H1 (cell line): Measurements from ENCODE around the gene POU6F2. TPM values are rescaled to one million over a fixed set of nuclear protein-coding genes. Genes with fewer than 3 reads are reported as not detected.

ENCODE experiments used
- CTCF ChIA-PET: fragments of 300-600 bp; sonication (Branson Sonifier 250); formaldehyde crosslinking; loops from one replicate; lab custom pipeline; 2021; ENCODE audit not compliant: partially characterized antibody; lab: Charles Lee
- POLR2A ChIA-PET: fragments of 300-600 bp; sonication (Branson Sonifier 250); formaldehyde crosslinking; loops from one replicate; lab custom pipeline; 2021; ENCODE audit warnings: inconsistent platforms; ENCODE audit not compliant: partially characterized antibody; lab: Charles Lee
- DNase-seq, 2 experiments: peaks; one replicate each; pipeline versions ENCODE4 v3.0.0 to v3.0.0-alpha.2; 2010 to 2022; ENCODE audit warnings: low spot score in 2 of 2, low read depth in 1 of 2, mixed read lengths in 1 of 2
- FAIRE-seq: peaks from 2 replicates; lab custom pipeline; 2011; peaks lifted over from hg19 to GRCh38; lab: Jason Lieb, UNC
- H2AFZ ChIP-seq: 2 replicates; pipeline ENCODE4 v1.8.1; 2012; ENCODE audit warnings: low read length, inconsistent platforms
- H2AK5ac ChIP-seq: 2 replicates; pipeline ENCODE4 v1.6.1; 2013; ENCODE audit warnings: low read depth, low read length
- H2BK120ac ChIP-seq: replicated peaks from 2 replicates; pipeline ENCODE3; 2013; ENCODE audit warnings: low read depth, low read length, inconsistent platforms
- H2BK12ac ChIP-seq: 2 replicates; pipeline ENCODE4 v1.6.1; 2013; ENCODE audit warnings: low read depth, low read length
- H2BK15ac ChIP-seq: 2 replicates; pipeline ENCODE4 v1.6.1; 2013; ENCODE audit warnings: low read length
- H2BK20ac ChIP-seq: 2 replicates; pipeline ENCODE4 v1.6.1; 2013; ENCODE audit warnings: low read length
- H2BK5ac ChIP-seq: 2 replicates; pipeline ENCODE4 v1.6.1; 2013; ENCODE audit warnings: low read depth, low read length
- H3K14ac ChIP-seq: 2 replicates; pipeline ENCODE4 v1.6.1; 2013; ENCODE audit warnings: inconsistent platforms; ENCODE audit not compliant: insufficient read length
- H3K18ac ChIP-seq: 2 replicates; pipeline ENCODE4 v1.6.1; 2013; ENCODE audit warnings: low read length; ENCODE audit errors: extremely low read depth
- H3K23ac ChIP-seq: 2 replicates; pipeline ENCODE4 v1.6.1; 2013; ENCODE audit warnings: inconsistent platforms; ENCODE audit not compliant: insufficient read length
- H3K23me2 ChIP-seq: 2 replicates; pipeline ENCODE4 v1.6.1; 2013; ENCODE audit warnings: low read depth, low read length
- H3K27ac ChIP-seq: 2 replicates; pipeline ENCODE4 v1.6.1; 2011; ENCODE audit warnings: low read depth, low read length, inconsistent platforms
- H3K27me3 ChIP-seq, 4 experiments: replicated peaks in 1 of 4; 1 replicate in 1 of 4; 2 replicates in 3 of 4; pipeline versions ENCODE4 v1.6.1 to v1.8.1; 2011 to 2013; ENCODE audit warnings: low read length in 3 of 4, mild to moderate bottlenecking in 3 of 4, inconsistent platforms in 2 of 4, mixed read lengths in 2 of 4, moderate library complexity in 1 of 4; ENCODE audit not compliant: control insufficient read depth in 3 of 4, insufficient read depth in 3 of 4; ENCODE audit errors: extremely low read depth in 1 of 4
- H3K36me3 ChIP-seq, 4 experiments: 2 replicates each; pipeline versions ENCODE4 v1.6.1 to v1.8.1; 2011 to 2013; ENCODE audit warnings: mild to moderate bottlenecking in 4 of 4, low read length in 3 of 4, moderate library complexity in 2 of 4, control low read depth in 1 of 4, inconsistent platforms in 1 of 4; ENCODE audit not compliant: insufficient read depth in 4 of 4, control insufficient read depth in 2 of 4
- H3K4ac ChIP-seq: replicated peaks from 2 replicates; pipeline ENCODE3; 2013; ENCODE audit warnings: low read length, low read depth, mixed read lengths, inconsistent platforms; ENCODE audit not compliant: insufficient read length
- H3K4me1 ChIP-seq, 4 experiments: replicated peaks in 1 of 4; 1 replicate in 1 of 4; 2 replicates in 3 of 4; pipeline versions ENCODE4 v1.6.1 to v1.8.1; 2011 to 2013; ENCODE audit warnings: low read length in 3 of 4, inconsistent platforms in 2 of 4, mixed read lengths in 1 of 4; ENCODE audit not compliant: insufficient read depth in 4 of 4, control insufficient read depth in 3 of 4
- H3K4me2 ChIP-seq, 2 experiments: 2 replicates each; pipeline versions ENCODE4 v1.6.1 to v1.8.1; 2011 to 2013; ENCODE audit warnings: low read depth in 2 of 2, low read length in 2 of 2, control low read depth in 1 of 2, inconsistent platforms in 1 of 2, mild to moderate bottlenecking in 1 of 2; ENCODE audit not compliant: insufficient read depth in 1 of 2
- H3K4me3 ChIP-seq, 4 experiments: fragments of 200-600, 300-600 bp in 1 of 4; sonication (generic), shearing (Covaris generic), sonication (Bioruptor Twin) in 1 of 4; 2 replicates each; pipeline versions ENCODE4 v1.5.1 to v1.8.1; 2011 to 2016; ENCODE audit warnings: low read length in 4 of 4, low read depth in 3 of 4, control low read depth in 2 of 4, inconsistent platforms in 2 of 4, mild to moderate bottlenecking in 2 of 4, mixed read lengths in 1 of 4, moderate library complexity in 1 of 4; ENCODE audit not compliant: insufficient read depth in 2 of 4; ENCODE audit errors: extremely low read depth in 1 of 4
- H3K56ac ChIP-seq: replicated peaks from 2 replicates; pipeline ENCODE3; 2013; ENCODE audit warnings: low read depth, mild to moderate bottlenecking, mixed read lengths, low read length, inconsistent platforms; ENCODE audit not compliant: insufficient read length
- H3K79me1 ChIP-seq: 2 replicates; pipeline ENCODE4 v1.6.1; 2013; ENCODE audit warnings: low read depth, low read length, control low read depth
- H3K79me2 ChIP-seq, 2 experiments: 2 replicates each; pipeline versions ENCODE4 v1.6.1 to v1.8.1; 2012 to 2013; ENCODE audit warnings: low read length in 2 of 2, mild to moderate bottlenecking in 2 of 2, inconsistent platforms in 1 of 2; ENCODE audit not compliant: insufficient read depth in 2 of 2, control insufficient read depth in 1 of 2
- H3K9ac ChIP-seq, 4 experiments: replicated peaks in 1 of 4; 1 replicate in 1 of 4; 2 replicates in 3 of 4; pipeline versions ENCODE4 v1.6.1 to v1.8.1; 2011 to 2013; ENCODE audit warnings: low read depth in 3 of 4, low read length in 3 of 4, control low read depth in 2 of 4, mild to moderate bottlenecking in 2 of 4, moderate library complexity in 2 of 4, inconsistent platforms in 1 of 4; ENCODE audit errors: extremely low read depth in 1 of 4
- H3K9me3 ChIP-seq, 2 experiments: 2 replicates each; pipeline versions ENCODE4 v1.6.1 to v1.8.1; 2012 to 2013; ENCODE audit warnings: mild to moderate bottlenecking in 2 of 2, moderate library complexity in 2 of 2, control low read depth in 1 of 2, inconsistent platforms in 1 of 2, low read depth in 1 of 2, low read length in 1 of 2, mixed read lengths in 1 of 2; ENCODE audit not compliant: insufficient read depth in 2 of 2
- H4K20me1 ChIP-seq, 2 experiments: replicated peaks in 1 of 2; 2 replicates each; pipeline versions ENCODE3 to v1.8.1; 2011 to 2013; ENCODE audit warnings: inconsistent platforms in 2 of 2, low read length in 2 of 2, mild to moderate bottlenecking in 1 of 2; ENCODE audit not compliant: insufficient read depth in 2 of 2, control insufficient read depth in 1 of 2
- H4K5ac ChIP-seq: 2 replicates; pipeline ENCODE4 v1.6.1; 2013; ENCODE audit warnings: low read length, low read depth, mixed read lengths, inconsistent platforms; ENCODE audit not compliant: insufficient read length
- H4K8ac ChIP-seq: 2 replicates; pipeline ENCODE4 v1.8.0; 2013; ENCODE audit warnings: mild to moderate bottlenecking, moderate library complexity, low read length, inconsistent platforms; ENCODE audit not compliant: insufficient read depth; ENCODE audit errors: extremely low read depth
- H4K91ac ChIP-seq: replicated peaks from 2 replicates; pipeline ENCODE3; 2013; ENCODE audit warnings: low read length, mixed read lengths, inconsistent platforms; ENCODE audit not compliant: insufficient read length
- BACH1 ChIP-seq: IDR thresholded peaks from 2 replicates; pipeline ENCODE4 v1.6.1; 2012; ENCODE audit warnings: low read length, improper control_type of control experiment
- FOSL1 ChIP-seq: IDR thresholded peaks from 2 replicates; pipeline ENCODE4 v1.6.1; 2011; ENCODE audit warnings: mild to moderate bottlenecking, low read depth, low read length, moderate library complexity; ENCODE audit not compliant: insufficient read depth
- MAFK ChIP-seq: IDR thresholded peaks from 2 replicates; pipeline ENCODE4 v1.6.1; 2012; ENCODE audit warnings: low read depth, mild to moderate bottlenecking, improper control_type of control experiment, low read length
- POLR2A ChIP-seq, 2 experiments: IDR thresholded peaks; 1 replicate in 1 of 2; 2 replicates in 1 of 2; pipeline ENCODE4 v1.6.1; 2011; ENCODE audit warnings: low read depth in 2 of 2, low read length in 2 of 2, mild to moderate bottlenecking in 2 of 2; ENCODE audit errors: control extremely low read depth in 1 of 2
- SIRT6 ChIP-seq: IDR thresholded peaks from one replicate; pipeline ENCODE4 v1.7.1; 2012; ENCODE audit warnings: low read length, inconsistent platforms
- SP1 ChIP-seq: IDR thresholded peaks from 2 replicates; pipeline ENCODE4 v1.6.1; 2011; ENCODE audit warnings: low read depth, low read length
- YY1 ChIP-seq: IDR thresholded peaks from 2 replicates; pipeline ENCODE4 v1.6.1; 2011; ENCODE audit warnings: low read depth, mild to moderate bottlenecking, low read length
- WGBS, 2 experiments: shearing (Covaris generic) in 1 of 2; methylation state at CpG; one replicate each; pipeline versions ENCODE4 v1.1.6 to v1.1.7; 2013 to 2015; ENCODE audit warnings: low lambda C conversion rate in 2 of 2, mixed read lengths in 2 of 2, inconsistent platforms in 1 of 2, low coverage in 1 of 2, missing lambda C conversion rate in 1 of 2; ENCODE audit not compliant: insufficient replicate concordance in 2 of 2, insufficient coverage in 1 of 2, insufficient read length in 1 of 2; ENCODE audit errors: extremely low coverage in 1 of 2, missing lambda C conversion rate in 1 of 2; 5-methylcytosine and 5-hydroxymethylcytosine counted together
- polyA plus RNA-seq, 7 experiments: library from polyadenylated mRNA; depleted of rRNA in 3 of 7; stranded (reverse) in 5 of 7; unstranded in 2 of 7; fragments of >200 nt in 5 of 7; fragments of 200-250 nt in 2 of 7; gene quantifications; 1 replicate in 5 of 7; 2 replicates in 1 of 7; 4 replicates in 1 of 7; pipeline versions ENCODE4 v1.2.1 to v1.2.3, GENCODE V29; 2011 to 2013; ENCODE audit warnings: missing spikeins in 2 of 7, mixed read lengths in 2 of 7
- total RNA-seq: library from RNA; stranded (reverse); fragmentation: NEBNext Ultra II Directional; extraction: Animal tissue kit (Norgen Biotek cat#: 25700); gene quantifications from 2 replicates; pipeline ENCODE4 v1.2.1, GENCODE V29; 2021

Gene POU6F2
- total and polyA plus RNA-seq, 2 of the 8 experiments (the other 6 are each of a cell fraction or from before 2014, with no cell fraction given): 1.1 to 2.0 TPM

DNA sequence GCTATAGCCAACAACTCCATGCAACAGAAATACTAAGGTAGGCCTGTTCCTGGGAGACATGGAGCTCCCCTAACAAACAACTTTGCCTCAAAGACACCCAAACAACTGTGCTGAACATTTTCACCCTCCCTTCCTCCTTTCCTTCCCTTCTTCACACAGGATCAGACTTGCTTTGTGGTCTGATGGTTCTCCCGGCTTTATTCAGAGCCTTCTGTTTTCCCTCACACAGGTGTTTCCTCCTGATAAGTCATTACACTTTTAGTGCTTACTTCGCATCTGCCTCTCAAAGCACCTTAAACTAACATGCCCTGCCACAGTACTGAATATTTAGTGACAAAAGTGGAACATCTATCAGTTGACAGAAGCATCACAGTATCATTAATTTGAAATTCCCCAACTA is 532.2 kb downstream of the POU6F2 start:
- H2BK120ac ChIP-seq: no peak overlapping the region
- no peak overlapping the region for H2BK15ac ChIP-seq
- no peaks in the 10 kb centered on the region; the same call in 1 of the 2 replicates for H3K23me2 ChIP-seq
- no peak overlapping the region for H4K5ac ChIP-seq
- H3K4me1 ChIP-seq: no peaks in the 10 kb centered on the region
- FAIRE-seq (no peak), DNase-seq (no peak)
- H2AFZ ChIP-seq: no peak overlapping the region
- H2BK5ac ChIP-seq: no peak overlapping the region
- no peak overlapping the region for H3K27ac ChIP-seq
- H3K79me2 ChIP-seq: no peaks in the 10 kb centered on the region
- 98% methylated on average over 2 of the region's 2 CpGs; no CpG with 5 or more reads in 1 of the 2 experiments for WGBS, 2 experiments
- no peak overlapping the region for H3K9ac ChIP-seq
- H3K18ac ChIP-seq: no peak overlapping the region
- H3K4me2 ChIP-seq: no peak overlapping the region
- H3K14ac ChIP-seq: no peak overlapping the region
- no peak overlapping the region for H2AK5ac ChIP-seq
- no peaks in the 10 kb centered on the region for H3K79me1 ChIP-seq
- ChIA-PET CTCF (interaction anchor here (0.7 to 1.9 kb wide), 3 partner anchors 10 to 536 kb away, joined by 3 to 7 read pairs (median 3); no protein-coding TSS in a partner anchor), POLR2A (no interaction called here)
- no peak overlapping the region for H4K91ac ChIP-seq
- no peak overlapping the region for H3K4ac ChIP-seq
- no peak overlapping the region for H3K23ac ChIP-seq
- no peak overlapping the region for H2BK12ac ChIP-seq
- no peak overlapping the region for H2BK20ac ChIP-seq
- no peak overlapping the region for H3K4me3 ChIP-seq
- H3K27me3 ChIP-seq: no peaks in the 10 kb centered on the region
- H3K36me3 ChIP-seq: no peaks in the 10 kb centered on the region
- H3K9me3 ChIP-seq: no peaks in the 10 kb centered on the region
- H4K8ac ChIP-seq: no peak overlapping the region
- H4K20me1 ChIP-seq: no peaks in the 10 kb centered on the region
- TF ChIP-seq FOSL1 (no peak), MAFK (no peak), BACH1 (no peak), POLR2A (IDR thresholded peaks at IDR 0.05; ENCODE audit: control extremely low read depth in 1 of 2, low read depth in 2 of 2, low read length in 2 of 2) (no peak), YY1 (no peak), SP1 (no peak), SIRT6 (no peak)
- no peak overlapping the region for H3K56ac ChIP-seq
